Fibroblast of the conjunctiva (primary cell): ENCODE measurements around the gene MAD1L1.

Experiments
- DNase-seq: peaks from one replicate; pipeline ENCODE4 v3.0.0-alpha.2; 2010; ENCODE audit warnings: low read depth

Gene MAD1L1

DNA sequence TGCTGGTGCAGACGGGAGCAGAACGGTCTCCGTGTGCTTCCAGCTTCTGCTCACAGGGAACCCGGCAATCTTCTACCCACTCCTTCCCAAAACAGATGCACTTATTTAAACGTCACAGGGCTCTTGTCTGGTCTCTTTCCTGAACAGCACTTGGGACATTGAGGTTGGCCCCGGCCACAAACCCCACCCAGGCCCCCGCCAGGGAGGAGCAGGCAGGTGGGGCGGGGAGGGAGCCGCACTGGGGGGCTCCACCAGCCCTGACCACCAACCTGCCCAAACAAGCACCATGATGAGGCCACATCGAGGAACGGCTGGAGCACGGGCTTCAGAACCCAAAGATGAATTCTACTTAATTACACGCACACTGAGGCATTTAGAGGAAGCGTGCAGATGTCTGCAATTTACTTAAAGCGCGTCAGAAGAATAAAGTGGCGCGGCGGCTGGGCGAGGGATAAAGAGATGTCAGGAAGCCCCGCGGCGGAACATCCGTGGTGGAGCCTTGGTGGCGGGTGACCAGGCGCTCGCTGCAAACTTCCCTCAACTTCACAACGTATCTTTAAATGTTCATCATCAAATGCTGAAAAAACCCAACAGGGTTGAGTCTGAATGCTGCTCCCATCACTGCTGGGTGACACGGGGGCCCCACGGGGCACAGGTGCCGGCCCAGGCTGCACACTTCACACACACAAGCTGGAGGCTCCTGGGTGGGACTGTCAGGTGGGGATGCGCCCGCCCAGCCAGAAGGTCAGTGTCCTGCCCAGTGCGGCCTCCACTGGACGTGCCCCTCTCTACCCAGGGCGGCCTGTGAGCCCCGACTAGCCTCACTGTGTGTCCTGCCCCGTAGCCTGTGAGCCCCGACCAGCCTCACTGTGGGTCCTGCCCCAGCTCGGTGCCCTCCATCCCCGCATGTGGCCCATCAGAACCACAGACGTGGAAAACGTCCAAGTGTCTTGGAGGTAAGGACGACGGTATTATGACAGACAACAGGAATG, 279.2 kb downstream of the MAD1L1 start:
- no peak for DNase-seq

DNA sequence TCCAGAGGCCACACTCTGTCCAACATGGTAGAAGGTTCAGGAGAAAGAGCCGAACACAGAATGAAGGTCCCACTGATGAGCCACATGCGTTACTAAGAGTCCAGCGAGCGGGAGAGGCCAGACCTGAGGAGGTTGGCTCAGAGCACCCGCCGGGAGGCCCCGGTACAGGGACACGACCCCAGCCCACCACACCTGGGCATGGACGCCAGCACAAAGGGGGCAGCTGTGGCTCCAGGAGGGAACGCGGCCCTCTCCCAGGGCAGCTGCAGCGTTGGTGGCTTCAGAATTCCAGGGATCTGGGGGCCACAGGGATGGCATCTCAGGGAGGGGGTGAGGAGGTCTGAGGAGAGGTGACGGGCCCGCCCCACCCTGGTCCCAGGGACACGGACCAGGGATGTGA, 280.0 kb downstream of the MAD1L1 start:
- no peak for DNase-seq

DNA sequence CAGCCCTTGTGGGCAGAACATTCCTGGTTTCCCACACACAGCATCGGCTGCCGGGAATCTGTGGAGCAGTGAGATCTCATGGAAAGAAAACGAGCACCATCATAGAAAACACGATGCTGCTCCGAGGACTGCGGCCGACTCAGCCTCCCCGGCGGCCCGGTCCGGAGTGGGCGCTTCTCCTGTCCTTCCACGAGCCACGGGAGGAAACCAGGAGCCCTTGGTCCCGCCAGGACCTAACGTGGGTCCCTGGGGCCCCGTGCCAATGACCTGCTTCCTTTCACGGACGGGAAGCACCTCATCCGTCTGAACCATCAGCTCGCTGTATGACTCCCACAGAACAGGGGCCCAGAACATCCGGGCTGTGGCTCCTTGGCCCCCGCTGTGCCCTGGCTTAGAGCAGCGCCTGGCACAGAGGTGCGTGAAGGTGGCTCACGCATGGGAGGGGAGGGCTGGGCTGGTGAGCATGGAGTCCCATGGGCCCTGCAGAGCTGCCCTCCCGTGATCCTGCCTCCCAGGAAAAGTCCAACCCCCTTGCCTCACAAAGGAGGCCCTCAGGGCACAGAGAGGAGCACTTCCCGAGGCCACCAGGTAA, 280.5 kb downstream of the MAD1L1 start:
- DNase-seq = no peak

DNA sequence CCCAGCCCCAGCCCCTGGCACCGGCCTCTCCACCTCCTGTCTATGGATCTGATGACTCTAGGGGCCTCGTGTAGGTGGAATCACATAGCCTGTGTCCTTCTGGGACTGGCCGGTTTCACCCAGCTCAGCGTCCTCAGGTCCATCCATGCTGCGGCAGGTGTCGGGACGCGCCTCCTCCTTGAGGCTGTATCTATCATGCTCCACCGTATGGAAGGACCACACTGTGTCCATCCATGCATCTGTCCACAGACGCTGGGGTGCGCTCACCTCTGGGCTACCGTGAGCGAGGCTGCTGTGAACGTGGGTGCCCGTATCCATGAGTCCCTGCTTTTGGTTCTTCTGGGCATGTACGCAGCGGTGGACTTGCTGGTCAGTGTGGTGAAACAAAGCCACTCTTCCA, 281.1 kb downstream of the MAD1L1 start:
- no peak for DNase-seq

DNA sequence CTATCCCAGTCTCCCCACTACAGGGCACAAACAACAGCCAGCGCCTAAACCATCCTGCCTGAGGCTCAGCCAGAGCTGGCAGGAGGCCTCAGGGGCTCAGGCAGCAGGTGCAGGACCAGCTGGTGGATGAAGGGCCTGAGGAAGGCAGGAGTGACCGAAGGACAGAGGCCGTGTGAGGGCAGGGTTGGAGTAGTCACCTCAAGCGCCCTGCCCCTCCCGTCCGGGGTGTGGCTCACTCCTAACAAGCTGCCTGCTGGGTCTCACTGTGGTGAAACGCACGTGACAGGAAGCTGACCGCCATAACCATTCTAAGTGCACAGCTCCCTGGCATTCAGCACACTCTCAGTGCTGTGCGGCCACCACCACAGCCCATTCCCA, 281.6 kb downstream of the MAD1L1 start:
- no peak for DNase-seq

DNA sequence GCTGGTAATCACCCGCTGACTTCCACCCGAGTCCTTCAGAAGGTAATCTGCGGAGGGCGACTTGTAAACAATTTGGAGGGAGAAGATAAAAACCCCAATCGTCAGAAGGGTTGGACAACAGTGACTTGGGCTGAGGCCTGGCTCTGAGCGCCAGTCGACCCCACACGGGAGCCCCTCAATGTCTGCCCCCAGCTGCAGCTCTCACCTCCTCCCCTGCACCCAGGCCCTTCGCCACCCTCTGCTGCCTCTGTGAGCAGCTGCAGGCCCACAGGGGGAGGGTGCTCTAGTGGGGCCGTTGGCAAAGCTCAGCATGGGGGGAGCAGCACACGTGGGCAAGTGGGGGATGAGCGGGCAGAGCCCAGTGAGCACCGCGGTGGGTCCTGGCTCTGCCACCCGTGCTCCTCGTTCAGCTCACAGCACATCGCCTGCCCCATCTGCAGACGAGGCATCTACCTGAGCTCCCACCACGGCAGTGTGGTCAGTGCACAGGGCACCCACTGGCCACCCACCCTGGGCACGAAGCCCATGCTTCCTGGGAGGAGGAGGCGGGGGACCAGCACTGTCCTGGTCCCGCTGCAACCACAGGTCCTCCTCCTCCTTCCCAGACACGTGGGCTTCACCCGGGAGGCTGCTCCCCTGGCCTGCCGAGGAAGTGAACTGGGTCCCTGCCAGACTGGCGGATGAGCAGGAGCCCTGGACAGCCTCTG, 282.1 kb downstream of the MAD1L1 start:
- no peak for DNase-seq

DNA sequence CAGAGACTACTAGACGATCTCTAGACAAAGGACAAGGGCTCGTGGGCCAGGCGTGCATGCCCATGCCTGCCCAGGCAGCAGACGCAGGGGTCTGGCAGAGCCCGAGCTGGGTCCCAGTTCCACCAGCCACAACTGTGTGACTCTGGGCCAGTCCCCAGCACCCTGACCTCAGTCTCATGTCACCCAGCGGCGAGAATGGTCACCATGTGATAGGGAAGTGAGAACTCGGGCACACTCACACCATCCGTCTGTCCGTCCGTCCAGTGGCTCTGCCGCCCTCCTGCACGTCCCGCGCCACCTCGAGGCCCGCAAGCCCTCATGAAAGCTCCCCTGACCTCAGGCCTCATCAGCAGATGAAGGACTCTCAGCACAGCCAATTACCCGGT, 282.7 kb downstream of the MAD1L1 start:
- DNase-seq = no peak

DNA sequence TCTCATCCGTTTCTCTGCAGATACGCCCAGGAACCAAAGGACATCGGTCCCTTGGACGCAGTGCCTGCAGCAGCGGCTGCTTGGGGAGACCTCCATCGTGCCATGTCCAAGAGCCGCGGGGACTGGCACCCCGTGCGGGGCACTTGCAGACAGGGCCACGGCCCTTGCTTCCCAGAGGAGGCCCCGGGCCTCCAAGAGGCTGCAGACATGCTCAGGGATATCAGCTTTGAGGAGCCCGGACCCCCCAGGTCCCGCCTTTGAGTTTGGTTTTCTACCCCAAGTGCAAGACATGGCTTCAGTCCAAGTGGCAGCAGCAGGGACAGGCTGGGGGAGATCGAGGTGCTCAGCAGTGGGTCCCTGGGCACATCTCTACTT, 283.1 kb downstream of the MAD1L1 start:
- no peak for DNase-seq

DNA sequence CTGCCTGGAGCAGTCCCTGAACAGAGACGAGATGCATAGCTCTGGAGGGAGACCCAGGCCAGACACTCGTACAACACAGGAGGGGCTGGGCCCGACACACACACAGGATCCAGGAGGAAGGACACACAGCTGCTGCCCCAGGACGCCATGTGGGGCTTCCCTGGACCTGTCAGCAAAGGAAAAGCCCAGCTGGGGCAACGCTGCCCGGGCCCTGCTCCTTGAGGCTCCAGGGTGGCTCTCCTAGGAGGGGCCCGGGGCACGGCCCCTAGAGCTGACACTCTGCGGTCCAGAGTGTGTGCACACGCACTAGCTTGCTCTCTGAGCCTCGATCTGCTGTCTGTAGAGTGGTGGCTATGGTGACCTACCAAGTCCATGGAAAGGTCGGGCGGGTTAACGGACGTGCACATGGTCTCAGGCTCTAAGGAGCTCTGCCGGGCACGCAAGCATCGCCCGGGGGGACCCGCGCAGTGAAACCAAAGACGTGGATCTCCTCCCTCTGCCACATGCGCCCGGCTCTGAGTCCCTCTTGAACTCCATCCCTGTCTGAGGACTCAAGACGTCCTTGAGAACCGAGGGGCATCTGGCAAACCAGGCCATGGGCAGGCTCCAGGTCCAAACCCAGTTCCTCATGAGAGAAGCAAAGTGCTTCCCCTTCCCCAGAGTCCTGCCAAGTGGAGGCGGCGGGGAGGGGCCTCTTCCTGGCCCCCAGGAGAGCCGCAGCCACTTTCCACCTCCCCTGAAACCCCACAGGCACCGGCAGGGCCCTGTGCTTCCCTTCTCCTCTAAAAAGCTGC, 283.7 kb downstream of the MAD1L1 start:
- DNase-seq = no peak

DNA sequence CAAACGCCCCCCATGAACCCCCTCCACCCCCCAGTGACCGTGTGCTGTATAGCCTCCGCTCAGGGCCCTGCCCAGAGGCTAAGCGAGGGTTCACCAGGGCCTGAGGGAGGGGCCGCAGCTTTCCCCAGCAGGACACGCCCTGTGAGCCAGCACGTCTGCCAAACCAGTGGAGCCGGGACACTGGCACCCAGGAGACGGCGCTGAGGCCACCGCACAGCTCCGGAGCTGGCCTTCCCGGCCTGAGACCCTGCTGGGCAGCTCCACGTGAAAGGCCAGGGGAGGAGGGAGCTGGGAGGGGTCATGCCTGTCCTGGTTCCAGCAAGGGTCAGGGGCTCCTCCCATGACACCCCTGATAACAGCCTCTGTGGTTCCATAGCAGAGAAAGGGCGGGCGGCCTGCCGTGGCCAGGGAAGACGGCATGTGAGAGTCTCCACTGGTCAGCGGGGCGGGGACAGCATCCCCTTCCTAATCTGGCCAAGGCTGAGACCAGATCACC, 284.4 kb downstream of the MAD1L1 start:
- DNase-seq = no peak

DNA sequence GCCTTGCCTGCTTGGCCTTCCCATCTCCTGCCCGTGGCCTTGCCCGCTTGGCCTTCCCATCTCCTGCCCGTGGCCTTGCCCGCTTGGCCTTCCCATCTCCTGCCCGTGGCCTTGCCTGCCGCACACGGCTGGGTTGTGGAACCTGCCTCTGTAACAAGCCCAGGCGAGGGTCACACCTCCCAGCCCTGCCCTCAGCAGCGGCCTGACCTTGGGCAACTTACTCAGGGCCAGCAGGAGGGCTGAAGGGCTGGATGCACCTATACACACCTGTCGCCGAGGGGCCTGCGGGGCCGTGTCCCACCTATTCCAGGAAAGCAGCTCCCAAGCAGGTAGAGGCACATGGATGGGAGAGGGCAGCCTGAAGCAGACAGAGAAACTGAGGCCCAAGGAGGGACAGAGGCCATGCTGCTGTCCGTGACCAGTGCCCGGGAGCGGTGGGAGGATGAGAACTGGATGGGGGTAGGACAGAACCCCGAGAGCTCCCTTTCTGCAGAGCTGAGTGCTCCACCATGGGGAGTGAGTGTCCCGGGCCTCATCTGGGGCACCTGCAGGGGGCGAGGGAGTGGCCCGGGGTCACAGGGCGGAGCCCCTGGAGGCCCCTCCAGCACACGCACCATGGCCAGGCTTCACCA, 285.0 kb downstream of the MAD1L1 start:
- no peak for DNase-seq

DNA sequence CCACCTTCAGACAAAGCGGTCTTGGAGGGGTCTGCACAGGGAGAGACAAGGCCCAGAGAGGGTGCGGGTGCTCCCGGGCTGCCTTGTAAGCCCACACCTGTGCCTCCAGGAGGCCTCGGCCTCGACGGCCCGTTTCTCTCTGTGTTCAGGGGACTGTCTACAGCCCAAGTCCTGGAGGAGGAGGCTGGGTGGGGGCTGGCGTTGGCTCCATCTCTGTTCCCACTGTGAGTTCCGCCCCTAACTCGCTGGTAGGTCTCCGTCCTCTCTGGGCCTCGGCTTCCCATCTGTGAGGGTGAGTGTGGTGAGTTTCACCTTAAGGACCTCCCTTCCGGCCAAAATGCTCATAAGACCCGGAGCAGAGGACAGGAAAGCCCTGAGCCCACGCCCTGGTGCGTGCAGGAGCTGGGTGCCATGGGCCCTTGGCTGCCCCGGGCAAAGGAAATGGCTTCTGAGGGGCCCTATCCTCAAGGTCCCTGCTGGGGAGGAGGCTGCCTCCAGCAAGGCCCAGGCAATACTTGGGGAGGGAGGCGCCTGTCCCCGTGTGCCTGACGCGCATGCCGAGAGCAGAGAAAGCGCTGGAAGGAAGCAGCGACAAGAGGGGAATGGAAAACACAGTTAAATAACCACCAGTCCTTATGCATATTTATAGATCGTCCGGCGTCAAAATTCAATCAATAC, 285.8 kb downstream of the MAD1L1 start:
- no peak for DNase-seq

DNA sequence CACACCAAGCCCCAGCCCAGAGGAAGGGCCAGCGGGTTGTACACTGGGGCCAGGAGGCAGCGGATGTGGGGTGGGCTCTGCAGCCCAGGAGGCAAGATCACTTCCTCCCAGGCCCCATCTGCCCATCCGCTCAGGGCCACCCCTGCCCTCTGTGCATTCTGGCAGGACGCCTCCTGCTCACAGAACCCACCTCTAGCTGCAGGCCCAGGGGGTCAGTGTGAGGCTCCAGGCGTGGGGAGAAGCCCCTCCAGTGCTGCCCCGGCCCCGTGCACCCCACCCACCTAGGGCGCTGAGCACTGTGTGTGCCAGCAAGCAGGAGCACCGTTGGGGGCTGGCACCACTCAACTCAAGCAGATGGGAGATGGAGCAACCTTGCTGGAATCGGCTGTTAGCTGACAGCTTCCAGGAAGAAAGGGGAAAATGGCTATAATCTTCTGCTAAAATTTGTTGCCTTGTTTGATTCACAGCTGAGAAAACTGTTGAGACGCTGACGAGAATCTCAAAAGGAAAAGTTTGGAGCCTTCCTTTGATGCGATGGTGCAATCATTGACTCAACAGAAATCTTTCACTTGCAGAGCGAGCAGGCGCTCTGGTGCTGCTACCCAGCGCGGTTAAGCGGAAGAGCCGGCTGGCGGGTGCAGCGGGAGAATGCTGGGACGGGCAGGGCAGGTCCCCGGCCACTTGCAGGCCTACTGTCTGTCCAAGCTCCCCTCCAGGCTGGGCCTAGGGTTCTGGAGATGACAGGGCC, 286.5 kb downstream of the MAD1L1 start:
- no peak for DNase-seq

DNA sequence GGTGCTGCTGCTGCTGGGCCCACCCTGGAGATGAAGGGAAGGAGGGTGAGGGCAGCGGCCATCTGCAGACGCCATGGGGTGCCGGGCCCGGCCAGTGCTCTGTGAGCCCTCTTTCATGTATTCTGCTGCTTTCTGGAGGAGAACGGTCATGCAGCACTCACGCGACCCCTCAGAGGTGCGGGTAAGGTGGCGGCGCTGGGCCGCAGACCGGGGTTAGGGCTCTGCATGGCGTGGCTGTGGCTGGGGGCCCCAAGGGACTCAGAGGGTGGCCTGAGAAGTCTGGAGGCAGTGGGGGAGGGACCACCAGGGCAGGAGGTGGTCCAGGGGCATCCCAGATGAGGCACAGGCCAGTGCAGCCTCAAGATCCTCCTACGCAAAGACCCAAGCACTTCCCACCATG, 287.2 kb downstream of the MAD1L1 start:
- DNase-seq = no peak

DNA sequence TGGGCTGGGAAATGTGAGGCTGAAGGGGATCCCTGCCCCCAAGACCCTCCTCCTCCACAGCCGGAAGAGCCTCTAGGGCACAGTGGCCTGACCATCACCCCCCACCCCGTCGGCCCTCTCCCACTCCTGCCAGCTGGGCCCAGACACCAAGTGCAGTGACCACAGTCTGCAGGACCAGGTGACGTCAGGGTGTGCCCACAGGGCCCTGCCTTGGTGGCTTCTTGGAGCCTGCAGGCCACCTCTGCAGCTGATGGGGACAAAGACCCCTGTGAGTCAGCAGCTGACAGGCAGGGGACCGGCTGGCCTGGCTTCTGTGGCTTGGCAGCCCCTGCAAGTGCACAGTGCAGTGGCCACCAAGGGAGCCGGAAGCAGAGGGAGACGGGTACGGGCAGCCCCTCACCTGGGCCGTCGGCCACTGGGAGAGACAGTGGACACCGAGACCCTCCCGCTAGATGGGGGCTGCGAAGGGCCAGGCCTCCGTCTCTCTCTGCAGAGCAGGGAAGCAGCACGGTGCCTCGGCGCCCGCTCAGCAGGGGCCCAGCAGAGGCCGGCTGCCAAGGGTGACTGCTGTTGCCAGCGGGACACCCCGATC, 288.0 kb downstream of the MAD1L1 start:
- DNase-seq = no peak

DNA sequence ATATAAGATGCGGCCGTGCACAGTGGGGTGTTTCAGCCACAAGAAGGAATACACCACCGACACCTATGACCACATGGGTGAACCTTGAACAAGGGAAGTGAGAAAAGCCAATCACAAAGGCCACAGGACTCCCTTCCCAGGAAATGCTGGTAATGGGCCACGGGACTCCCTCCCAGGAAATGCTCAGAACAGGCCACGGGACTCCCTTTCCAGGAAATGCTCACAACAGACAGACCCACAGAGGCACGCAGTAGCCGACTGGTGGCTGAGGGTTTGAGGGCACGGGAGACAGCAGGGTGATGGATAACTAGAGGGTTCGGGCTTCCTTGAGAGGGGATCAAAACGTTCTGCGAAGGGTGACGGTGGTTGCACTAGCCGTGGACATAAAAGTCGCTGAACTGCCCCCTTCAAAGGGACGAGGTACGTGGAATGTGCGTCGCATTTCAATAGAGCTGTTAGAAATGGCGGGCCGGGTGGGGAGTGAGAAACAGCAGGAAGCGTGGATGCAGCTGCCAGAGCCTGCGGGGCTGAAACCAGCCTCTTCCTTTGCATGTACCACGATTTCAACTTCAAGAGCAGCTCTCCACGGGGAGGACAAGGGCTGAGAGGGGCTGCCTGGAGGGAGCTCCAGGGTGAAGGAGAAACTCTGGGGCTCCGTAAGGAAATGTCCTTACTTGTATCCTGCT, 288.7 kb downstream of the MAD1L1 start:
- no peak for DNase-seq

DNA sequence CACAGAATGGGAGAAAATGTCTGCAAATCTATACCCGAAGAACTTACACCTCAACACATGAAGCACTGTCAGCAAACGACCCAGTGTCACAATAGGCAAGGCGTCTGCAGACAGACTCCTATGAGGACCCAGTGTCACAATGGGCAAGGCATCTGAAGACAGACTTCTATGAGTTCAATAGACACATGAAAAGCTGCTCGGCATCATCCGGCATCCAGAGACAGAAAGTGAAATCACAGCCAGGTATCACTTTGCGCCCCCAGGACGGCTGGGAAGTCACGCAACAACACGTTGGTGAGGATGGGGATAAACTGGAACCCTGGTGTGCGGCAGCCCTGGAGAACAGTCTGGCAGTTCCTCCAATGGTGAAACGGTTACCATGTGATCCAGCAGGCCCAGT, 289.4 kb downstream of the MAD1L1 start:
- DNase-seq = no peak

DNA sequence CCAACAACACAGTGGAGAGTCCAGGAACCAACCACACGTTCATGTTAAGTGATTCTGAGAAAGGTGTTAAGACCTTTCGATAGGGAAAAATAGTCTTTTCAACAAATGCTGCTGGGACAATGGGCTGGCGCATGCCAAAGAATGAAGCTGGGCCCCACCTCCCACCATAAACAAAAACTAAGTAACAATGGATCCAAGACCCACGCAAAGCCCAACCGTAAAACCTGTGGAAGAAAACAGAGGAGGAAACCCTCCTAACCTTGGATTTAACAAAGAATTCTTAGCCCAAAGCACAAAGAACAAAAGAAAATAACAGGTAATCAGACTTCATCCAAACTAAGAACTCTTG, 289.8 kb downstream of the MAD1L1 start:
- DNase-seq = no peak

DNA sequence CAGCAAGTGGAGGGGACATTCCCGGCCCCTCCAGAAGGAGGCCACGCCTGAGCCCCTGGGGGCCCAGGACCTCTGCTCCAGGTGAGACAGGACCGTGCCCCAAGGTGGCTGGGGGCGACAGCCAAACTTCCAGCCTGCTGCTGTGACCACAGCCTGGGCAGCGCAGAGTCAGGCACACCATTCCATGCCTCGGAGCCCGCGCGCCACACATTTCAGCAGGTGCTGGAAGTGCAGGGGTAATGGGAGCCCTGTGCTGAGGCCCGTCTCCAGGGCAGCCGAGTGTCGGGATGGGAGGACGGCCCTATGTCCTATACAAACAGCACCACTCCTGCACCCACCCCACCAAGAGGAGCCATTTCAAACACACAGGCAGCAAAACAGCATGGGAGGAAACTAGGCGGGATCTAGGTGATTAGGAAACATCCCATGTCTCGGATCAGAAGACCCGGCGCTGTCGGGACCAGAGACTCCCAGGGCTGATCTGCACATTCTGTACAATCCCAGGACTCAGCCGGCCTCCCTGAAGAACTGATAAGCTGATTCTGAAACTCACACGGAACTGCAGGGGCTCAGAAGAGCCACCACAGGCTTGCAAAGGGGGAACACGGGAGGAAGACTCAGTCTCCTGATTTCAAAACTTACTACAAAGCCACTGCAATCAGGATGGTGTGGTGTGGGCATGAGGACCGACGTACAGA, 290.4 kb downstream of the MAD1L1 start:
- no peak for DNase-seq
